Colonic mucosa (tissue), 4 donors: ENCODE data around the gene RAB5IF. TPM values are rescaled to one million over a fixed set of nuclear protein-coding genes. Genes with fewer than 3 reads are reported as not detected.
"Not testable (repeated sequence)": the region's sequence is repeated elsewhere in the genome, so short reads cannot be mapped to it uniquely, and the experiment has no call there.

Experiments
- DNase-seq: peaks from one replicate; pipeline ENCODE4 v3.0.0-alpha.2; 2020
- H3K27ac ChIP-seq: fragments of 200-600 bp; one replicate; pipeline ENCODE4 v1.8.0; 2021
- H3K27me3 ChIP-seq: fragments of 200-600 bp; one replicate; pipeline ENCODE4 v1.8.0; 2021
- H3K36me3 ChIP-seq: fragments of 200-600 bp; one replicate; pipeline ENCODE4 v1.8.0; 2021
- H3K4me1 ChIP-seq: fragments of 200-600 bp; one replicate; pipeline ENCODE4 v1.8.0; 2021; ENCODE audit warnings: mild to moderate bottlenecking
- H3K4me3 ChIP-seq: fragments of 200-600 bp; one replicate; pipeline ENCODE4 v1.8.0; 2021
- H3K9ac ChIP-seq, 2 donors: one replicate each; pipeline ENCODE4 v1.7.0; 2013; ENCODE audit warnings: control low read depth in 2 of 2, low read depth in 2 of 2, low read length in 2 of 2
- H3K9me3 ChIP-seq: fragments of 200-600 bp; one replicate; pipeline ENCODE4 v1.8.0; 2021
- intact Hi-C: fragments of 100-400 bp; cut with DNase I; formaldehyde crosslinking; loops from one replicate; pipeline ENCODE4 v1.14.1; 2022
- total RNA-seq, 2 donors: library from RNA; stranded (reverse); fragmentation: NEBNext Ultra II Directional in 1 of 2; extraction: Animal tissue kit (Norgen Biotek cat#: 25700) in 1 of 2; gene quantifications; one replicate each; pipeline ENCODE4 v1.2.1, GENCODE V29; 2021
- TF ChIP-seq, protein P1 (sequence below): fragments of 200-600 bp; IDR thresholded peaks from one replicate; pipeline ENCODE4 v1.8.0; 2022; ENCODE audit warnings: antibody characterized with exemption, mild to moderate bottlenecking
- donor health status: healthy.
- donor health status: DM: no; HTN: no; CAD: no.
- donor health status: DM: no; HTN: no; CAD: no.

The RAB5IF gene
- total RNA-seq: 100 to 1,000 TPM; 143 to 207 TPM

- Histone ChIP-seq H3K27ac (peak within 1 kb of the TSS; percentile 90), H3K9ac (peak within 1 kb of the TSS; percentile 95 to 97), H3K4me3 (peak within 1 kb of the TSS; percentile 98), H3K36me3 (no peaks in the 10 kb centered on the region), H3K27me3 (no peaks in the 10 kb centered on the region), H3K4me1 (peaks cover 4% of the 10 kb centered on the region), H3K9me3 (no peaks in the 10 kb centered on the region)
- DNase-seq: peak; percentile 99
- intact Hi-C loops: no loop called here
- TF ChIP-seq, protein P1, sequence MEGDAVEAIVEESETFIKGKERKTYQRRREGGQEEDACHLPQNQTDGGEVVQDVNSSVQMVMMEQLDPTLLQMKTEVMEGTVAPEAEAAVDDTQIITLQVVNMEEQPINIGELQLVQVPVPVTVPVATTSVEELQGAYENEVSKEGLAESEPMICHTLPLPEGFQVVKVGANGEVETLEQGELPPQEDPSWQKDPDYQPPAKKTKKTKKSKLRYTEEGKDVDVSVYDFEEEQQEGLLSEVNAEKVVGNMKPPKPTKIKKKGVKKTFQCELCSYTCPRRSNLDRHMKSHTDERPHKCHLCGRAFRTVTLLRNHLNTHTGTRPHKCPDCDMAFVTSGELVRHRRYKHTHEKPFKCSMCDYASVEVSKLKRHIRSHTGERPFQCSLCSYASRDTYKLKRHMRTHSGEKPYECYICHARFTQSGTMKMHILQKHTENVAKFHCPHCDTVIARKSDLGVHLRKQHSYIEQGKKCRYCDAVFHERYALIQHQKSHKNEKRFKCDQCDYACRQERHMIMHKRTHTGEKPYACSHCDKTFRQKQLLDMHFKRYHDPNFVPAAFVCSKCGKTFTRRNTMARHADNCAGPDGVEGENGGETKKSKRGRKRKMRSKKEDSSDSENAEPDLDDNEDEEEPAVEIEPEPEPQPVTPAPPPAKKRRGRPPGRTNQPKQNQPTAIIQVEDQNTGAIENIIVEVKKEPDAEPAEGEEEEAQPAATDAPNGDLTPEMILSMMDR: peak; percentile 71
Measured at GRCh38 chr20:36605399-36606157, at the start of gene RAB5IF. RAB5IF (plus strand) TSS chr20:36605779; CDS start chr20:36605952, 173 bp downstream.

- intact Hi-C loops: no loop called here
- no peaks in the 10 kb centered on the region for H3K4me1 ChIP-seq
- DNase-seq: no peak
- no peaks in the 10 kb centered on the region for H3K9me3 ChIP-seq
- no peaks in the 10 kb centered on the region for H3K36me3 ChIP-seq
- TF ChIP-seq, protein P1: no peak
- H3K27me3 ChIP-seq: no peaks in the 10 kb centered on the region
- no peak overlapping the region for H3K9ac ChIP-seq
- no peak overlapping the region for H3K27ac ChIP-seq
- no peak overlapping the region for H3K4me3 ChIP-seq
Measured at GRCh38 chr20:36562724-36563123, 42.9 kb upstream of the RAB5IF start.

DNA sequence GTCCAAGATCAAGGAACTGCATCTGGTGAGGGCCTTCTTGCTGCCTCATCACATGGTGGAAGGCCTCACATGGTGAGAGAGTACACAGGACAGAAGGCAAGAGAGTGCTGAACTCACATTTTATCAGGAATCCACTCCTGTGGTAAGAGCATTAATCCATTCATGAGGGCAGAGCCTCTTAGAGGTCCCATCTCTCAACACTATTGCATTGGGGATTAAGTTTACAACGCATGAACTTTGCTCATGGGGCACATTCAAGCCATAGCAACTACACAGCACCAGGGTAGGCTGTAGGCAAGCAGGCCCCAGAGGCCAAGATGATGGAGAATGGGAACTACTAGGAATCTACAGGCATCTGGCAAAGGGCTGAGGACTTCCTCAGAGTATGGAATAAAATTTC, 42.2 kb upstream of the RAB5IF start:
- intact Hi-C loops: no loop called here
- Histone ChIP-seq H3K4me3 (no peak overlapping the region), H3K9ac (no peak overlapping the region), H3K27ac (no peak overlapping the region), H3K27me3 (no peaks in the 10 kb centered on the region), H3K4me1 (no peaks in the 10 kb centered on the region), H3K9me3 (no peaks in the 10 kb centered on the region), H3K36me3 (no peaks in the 10 kb centered on the region)
- TF ChIP-seq, protein P1: no peak
- DNase-seq: no peak

DNA sequence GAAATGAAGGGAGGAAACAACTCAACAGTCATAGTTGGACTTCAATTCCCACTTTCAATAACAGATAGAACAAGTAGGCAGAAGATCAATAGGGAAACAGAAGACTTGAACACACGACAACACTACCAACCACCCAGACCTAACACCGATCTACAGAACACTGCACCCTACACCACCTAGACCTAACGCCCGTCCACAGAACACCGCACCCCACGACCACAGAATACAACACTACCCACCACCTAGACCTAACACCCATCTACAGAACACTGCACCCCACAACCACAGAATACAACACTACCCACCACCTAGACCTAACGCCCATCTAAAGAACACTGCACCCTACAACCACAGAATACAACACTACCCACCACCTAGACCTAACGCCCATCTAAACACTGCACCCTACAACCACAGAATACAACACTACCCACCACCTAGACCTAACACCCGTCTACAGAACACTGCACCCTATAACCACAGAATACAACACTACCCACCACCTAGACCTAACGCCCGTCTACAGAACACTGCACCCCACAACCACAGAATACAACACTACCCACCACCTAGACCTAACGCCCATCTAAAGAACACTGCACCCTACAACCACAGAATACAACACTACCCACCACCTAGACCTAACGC, 41.4 kb upstream of the RAB5IF start:
- H3K9me3 ChIP-seq, intact Hi-C loops, H3K9ac ChIP-seq, H3K36me3 ChIP-seq, H3K4me3 ChIP-seq, H3K27me3 ChIP-seq, H3K4me1 ChIP-seq, DNase-seq, H3K27ac ChIP-seq: not testable (repeated sequence)

DNA sequence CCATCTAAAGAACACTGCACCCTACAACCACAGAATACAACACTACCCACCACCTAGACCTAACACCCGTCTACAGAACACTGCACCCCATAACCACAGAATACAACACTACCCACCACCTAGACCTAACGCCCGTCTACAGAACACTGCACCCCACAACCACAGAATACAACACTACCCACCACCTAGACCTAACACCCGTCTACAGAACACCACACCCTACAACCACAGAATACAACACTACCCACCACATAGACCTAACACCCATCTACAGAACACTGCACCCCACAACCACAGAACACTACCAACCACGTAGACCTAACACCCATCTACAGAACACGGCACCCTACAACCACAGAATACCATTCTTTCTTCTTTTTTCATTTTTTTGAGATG, 40.9 kb upstream of the RAB5IF start:
- intact Hi-C loops, H3K27me3 ChIP-seq, H3K4me1 ChIP-seq, DNase-seq, H3K36me3 ChIP-seq, H3K9ac ChIP-seq, H3K9me3 ChIP-seq, H3K27ac ChIP-seq, H3K4me3 ChIP-seq: not testable (repeated sequence)

- Histone ChIP-seq H3K4me1 (no peaks in the 10 kb centered on the region), H3K9me3 (no peaks in the 10 kb centered on the region), H3K36me3 (no peaks in the 10 kb centered on the region), H3K27me3 (no peaks in the 10 kb centered on the region), H3K9ac (no peak overlapping the region), H3K27ac (no peak overlapping the region), H3K4me3 (no peak overlapping the region)
- no peak for DNase-seq
- intact Hi-C loops: no loop called here
- TF ChIP-seq, protein P1: no peak
Measured at GRCh38 chr20:36565520-36565919, 40.1 kb upstream of the RAB5IF start.
